ENCODE measurements around the gene A1BG. TPM values are rescaled to one million over a fixed set of nuclear protein-coding genes. Genes with fewer than 3 reads are reported as not detected.
"Not testable (repeated sequence)": the region's sequence is repeated elsewhere in the genome, so short reads cannot be mapped to it uniquely, and the experiment has no call there.

The A1BG gene
- total RNA-seq, 1 donor from 2014 or later, result 7.5 TPM

DNA sequence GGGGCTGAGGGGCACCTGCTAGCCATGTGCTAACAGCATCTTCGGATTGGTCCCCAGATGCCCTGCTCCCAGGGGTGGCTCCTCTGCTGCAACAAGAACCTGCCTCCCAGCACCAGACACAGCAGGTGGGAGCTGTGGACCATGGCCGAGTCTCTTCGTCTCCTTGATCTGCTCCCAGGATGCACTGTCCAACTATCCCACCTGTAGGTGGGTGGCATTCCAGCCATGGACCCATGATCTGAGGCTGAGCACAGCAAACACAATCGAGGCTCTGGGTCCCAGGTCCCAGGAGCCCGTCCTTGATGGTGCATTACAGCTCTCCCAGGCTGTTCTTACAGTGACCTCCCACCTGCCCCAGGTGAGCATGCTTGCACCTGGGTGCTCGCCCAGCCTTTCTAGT lies 26.0 kb upstream of the A1BG start:
- H3K9ac ChIP-seq, result no peak overlapping the region
- H3K27ac ChIP-seq, result no peak overlapping the region
- H3K27me3 Mint-ChIP-seq (ENCODE audit: insufficient read depth, low read depth), result peaks cover 9% of the 10 kb centered on the region
- no peaks in the 10 kb centered on the region for H3K9me3 Mint-ChIP-seq
- no peaks in the 10 kb centered on the region for H3K36me3 Mint-ChIP-seq
- H3K4me2 ChIP-seq, result peak overlapping the region; percentile 89
- no peaks in the 10 kb centered on the region for H4K20me1 ChIP-seq (ENCODE audit: low read depth)
- H2AFZ ChIP-seq (replicated peaks), result no peak overlapping the region
- H3K9me3 ChIP-seq (ENCODE audit: low read depth), result no peaks in the 10 kb centered on the region
- peak overlapping the region; percentile 90 for H3K4me3 Mint-ChIP-seq
- H3K79me2 ChIP-seq (ENCODE audit: low read depth), result peaks cover 7% of the 10 kb centered on the region
- H3K27ac Mint-ChIP-seq, result peak overlapping the region; percentile 50
- H3K27me3 ChIP-seq, result no peaks in the 10 kb centered on the region
- no peaks in the 10 kb centered on the region for H3K36me3 ChIP-seq
- TF ChIP-seq EZH2 (IDR thresholded peaks at IDR 0.05) (no peak), EZH2phosphoT487 (IDR thresholded peaks at IDR 0.05) (no peak)
- TF ChIP-seq, protein P1, sequence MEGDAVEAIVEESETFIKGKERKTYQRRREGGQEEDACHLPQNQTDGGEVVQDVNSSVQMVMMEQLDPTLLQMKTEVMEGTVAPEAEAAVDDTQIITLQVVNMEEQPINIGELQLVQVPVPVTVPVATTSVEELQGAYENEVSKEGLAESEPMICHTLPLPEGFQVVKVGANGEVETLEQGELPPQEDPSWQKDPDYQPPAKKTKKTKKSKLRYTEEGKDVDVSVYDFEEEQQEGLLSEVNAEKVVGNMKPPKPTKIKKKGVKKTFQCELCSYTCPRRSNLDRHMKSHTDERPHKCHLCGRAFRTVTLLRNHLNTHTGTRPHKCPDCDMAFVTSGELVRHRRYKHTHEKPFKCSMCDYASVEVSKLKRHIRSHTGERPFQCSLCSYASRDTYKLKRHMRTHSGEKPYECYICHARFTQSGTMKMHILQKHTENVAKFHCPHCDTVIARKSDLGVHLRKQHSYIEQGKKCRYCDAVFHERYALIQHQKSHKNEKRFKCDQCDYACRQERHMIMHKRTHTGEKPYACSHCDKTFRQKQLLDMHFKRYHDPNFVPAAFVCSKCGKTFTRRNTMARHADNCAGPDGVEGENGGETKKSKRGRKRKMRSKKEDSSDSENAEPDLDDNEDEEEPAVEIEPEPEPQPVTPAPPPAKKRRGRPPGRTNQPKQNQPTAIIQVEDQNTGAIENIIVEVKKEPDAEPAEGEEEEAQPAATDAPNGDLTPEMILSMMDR (IDR thresholded peaks at IDR 0.05), result no peak
- no peak for DNase-seq (ENCODE audit: low spot score)
- peaks cover 5% of the 10 kb centered on the region for H3K4me1 ChIP-seq
- H3K4me3 ChIP-seq, result no peak overlapping the region
- peaks cover 8% of the 10 kb centered on the region for H3F3A ChIP-seq (ENCODE audit: low read depth)
- peaks cover 18% of the 10 kb centered on the region for H3K4me1 Mint-ChIP-seq

DNA sequence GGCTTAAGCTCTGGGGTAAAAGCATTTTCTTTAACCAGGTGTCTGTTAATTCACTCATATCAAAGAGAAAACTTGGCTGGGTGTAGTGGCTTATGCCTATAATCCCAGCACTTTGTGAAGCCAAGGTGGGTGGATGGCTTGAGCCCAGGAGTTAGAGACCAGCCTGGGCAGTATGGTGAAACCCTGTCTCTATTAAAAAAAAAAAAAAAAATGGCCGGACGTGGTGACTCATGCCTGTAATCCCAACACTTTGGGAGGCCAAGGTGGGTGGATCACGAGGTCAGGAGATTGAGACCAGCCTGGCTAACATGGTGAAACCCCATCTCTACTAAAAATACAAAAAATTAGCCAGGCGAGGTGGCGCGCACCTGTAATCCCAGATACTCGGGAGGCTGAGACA lies 23.4 kb upstream of the A1BG start:
- not testable (repeated sequence) for H3K36me3 Mint-ChIP-seq; H3K4me3 Mint-ChIP-seq; H3K27me3 ChIP-seq; H3K36me3 ChIP-seq; H3K9me3 ChIP-seq (ENCODE audit: low read depth); H3K27ac Mint-ChIP-seq; H4K20me1 ChIP-seq (ENCODE audit: low read depth); H3K79me2 ChIP-seq (ENCODE audit: low read depth); H2AFZ ChIP-seq (replicated peaks); H3K4me1 ChIP-seq; H3K27me3 Mint-ChIP-seq (ENCODE audit: insufficient read depth, low read depth); H3K9ac ChIP-seq; H3F3A ChIP-seq (ENCODE audit: low read depth); H3K9me3 Mint-ChIP-seq; H3K4me2 ChIP-seq; H3K27ac ChIP-seq; H3K4me3 ChIP-seq; DNase-seq (ENCODE audit: low spot score)
- H3K4me1 Mint-ChIP-seq, result peaks cover 14% of the 10 kb centered on the region

DNA sequence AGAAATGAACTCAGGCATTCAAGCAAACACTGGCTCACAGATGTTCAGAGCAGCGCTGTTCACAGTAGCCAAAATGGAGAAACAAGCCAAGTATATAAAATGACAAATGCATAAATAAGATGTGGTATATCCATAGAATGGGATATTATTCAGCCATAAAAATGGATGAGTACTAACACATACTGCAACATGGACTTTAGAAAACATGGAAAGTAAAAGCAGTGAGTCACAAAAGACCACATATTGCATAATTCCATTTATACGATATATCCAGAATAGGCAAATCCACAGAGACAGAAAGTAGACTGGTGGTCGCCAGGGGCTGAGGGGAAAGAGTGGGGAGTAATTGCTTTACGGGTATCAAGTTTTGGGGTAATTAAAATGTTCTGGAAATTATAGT lies 20.9 kb upstream of the A1BG start:
- H3K4me1 ChIP-seq, result no peaks in the 10 kb centered on the region
- H3K79me2 ChIP-seq (ENCODE audit: low read depth), result peaks cover 2% of the 10 kb centered on the region
- H2AFZ ChIP-seq (replicated peaks), result no peak overlapping the region
- no peaks in the 10 kb centered on the region for H3K9me3 Mint-ChIP-seq
- TF ChIP-seq EZH2 (IDR thresholded peaks at IDR 0.05), result no peak
- TF ChIP-seq, protein P1 (IDR thresholded peaks at IDR 0.05), result no peak
- no peak for TF ChIP-seq EZH2phosphoT487 (IDR thresholded peaks at IDR 0.05)
- H3F3A ChIP-seq (ENCODE audit: low read depth), result peaks cover 3% of the 10 kb centered on the region
- no peaks in the 10 kb centered on the region for H3K36me3 ChIP-seq
- no peaks in the 10 kb centered on the region for H3K27me3 ChIP-seq
- no peaks in the 10 kb centered on the region for H3K9me3 ChIP-seq (ENCODE audit: low read depth)
- H3K4me3 Mint-ChIP-seq, result no peak overlapping the region
- no peak overlapping the region for H3K27ac Mint-ChIP-seq
- no peak for DNase-seq (ENCODE audit: low spot score)
- H3K27me3 Mint-ChIP-seq (ENCODE audit: insufficient read depth, low read depth), result peaks cover 4% of the 10 kb centered on the region
- H3K36me3 Mint-ChIP-seq, result peaks cover 5% of the 10 kb centered on the region
- H3K4me1 Mint-ChIP-seq, result peaks cover 3% of the 10 kb centered on the region
- no peak overlapping the region for H3K27ac ChIP-seq
- no peak overlapping the region for H3K4me3 ChIP-seq
- no peaks in the 10 kb centered on the region for H4K20me1 ChIP-seq (ENCODE audit: low read depth)
- no peak overlapping the region for H3K9ac ChIP-seq
- H3K4me2 ChIP-seq, result no peak overlapping the region

DNA sequence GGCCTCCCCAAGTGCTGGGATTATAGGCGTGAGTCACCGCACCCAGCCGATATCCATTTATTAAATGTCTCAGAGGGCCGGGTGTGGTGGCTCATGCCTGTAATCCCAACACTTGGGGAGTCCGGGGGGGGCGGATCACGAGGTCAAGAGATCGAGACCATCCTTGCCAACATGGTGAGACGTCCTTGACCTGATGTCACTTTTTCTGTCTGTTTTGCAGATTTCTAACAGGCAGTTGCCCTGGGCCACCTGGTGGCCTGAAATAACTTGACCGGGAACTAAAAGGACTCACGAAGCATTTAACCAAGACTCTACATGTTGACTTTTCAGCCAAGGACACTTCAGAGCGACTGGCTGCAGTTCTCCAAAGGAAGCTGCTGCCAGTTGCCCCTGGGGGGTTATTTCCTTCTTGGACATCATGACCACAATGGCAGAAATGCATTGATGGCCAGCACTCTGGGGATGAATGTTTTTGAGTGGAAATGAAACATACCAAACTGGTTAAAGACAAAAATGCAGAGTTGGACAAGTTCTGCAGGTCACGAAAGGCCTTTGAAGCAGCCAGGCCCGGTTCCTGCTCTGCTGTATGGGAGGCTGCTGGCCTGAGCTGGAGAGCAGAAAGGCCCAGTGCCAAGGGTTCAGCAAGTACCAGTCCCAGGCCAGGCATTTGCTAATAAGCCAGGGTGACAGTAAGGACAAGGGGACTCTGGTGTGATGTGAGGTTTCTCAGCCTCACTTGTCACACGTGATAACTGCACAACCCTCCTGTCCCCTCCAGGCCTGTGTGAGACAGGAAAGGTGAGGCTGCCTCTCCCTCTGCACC lies 19.2 kb upstream of the A1BG start:
- Mint-ChIP-seq H3K27me3 (ENCODE audit: insufficient read depth, low read depth) (peaks cover 4% of the 10 kb centered on the region), H3K9me3 (no peaks in the 10 kb centered on the region), H3K36me3 (peaks cover 5% of the 10 kb centered on the region), H3K4me1 (no peaks in the 10 kb centered on the region), H3K27ac (no peak overlapping the region), H3K4me3 (no peak overlapping the region)
- H3K9me3 ChIP-seq (ENCODE audit: low read depth), result no peaks in the 10 kb centered on the region
- H3K36me3 ChIP-seq, result no peaks in the 10 kb centered on the region
- no peaks in the 10 kb centered on the region for H3K79me2 ChIP-seq (ENCODE audit: low read depth)
- TF ChIP-seq EZH2phosphoT487 (IDR thresholded peaks at IDR 0.05) (no peak), EZH2 (IDR thresholded peaks at IDR 0.05) (no peak)
- TF ChIP-seq, protein P1 (IDR thresholded peaks at IDR 0.05), result no peak
- H3F3A ChIP-seq (ENCODE audit: low read depth), result peaks cover 3% of the 10 kb centered on the region
- H2AFZ ChIP-seq (replicated peaks), result no peak overlapping the region
- no peaks in the 10 kb centered on the region for H3K4me1 ChIP-seq
- no peaks in the 10 kb centered on the region for H4K20me1 ChIP-seq (ENCODE audit: low read depth)
- no peaks in the 10 kb centered on the region for H3K27me3 ChIP-seq
- no peak overlapping the region for H3K9ac ChIP-seq
- no peak for DNase-seq (ENCODE audit: low spot score)
- no peak overlapping the region for H3K27ac ChIP-seq
- no peak overlapping the region for H3K4me3 ChIP-seq
- H3K4me2 ChIP-seq, result no peak overlapping the region

All from neural progenitor cell (in vitro differentiated cells).